ENCODE results near the gene PTPRM. TPM values are rescaled to one million over a fixed set of nuclear protein-coding genes. Genes with fewer than 3 reads are reported as not detected.

PTPRM gene
- total RNA-seq, 1 experiment from 2014 or later: 100.0 TPM

DNA sequence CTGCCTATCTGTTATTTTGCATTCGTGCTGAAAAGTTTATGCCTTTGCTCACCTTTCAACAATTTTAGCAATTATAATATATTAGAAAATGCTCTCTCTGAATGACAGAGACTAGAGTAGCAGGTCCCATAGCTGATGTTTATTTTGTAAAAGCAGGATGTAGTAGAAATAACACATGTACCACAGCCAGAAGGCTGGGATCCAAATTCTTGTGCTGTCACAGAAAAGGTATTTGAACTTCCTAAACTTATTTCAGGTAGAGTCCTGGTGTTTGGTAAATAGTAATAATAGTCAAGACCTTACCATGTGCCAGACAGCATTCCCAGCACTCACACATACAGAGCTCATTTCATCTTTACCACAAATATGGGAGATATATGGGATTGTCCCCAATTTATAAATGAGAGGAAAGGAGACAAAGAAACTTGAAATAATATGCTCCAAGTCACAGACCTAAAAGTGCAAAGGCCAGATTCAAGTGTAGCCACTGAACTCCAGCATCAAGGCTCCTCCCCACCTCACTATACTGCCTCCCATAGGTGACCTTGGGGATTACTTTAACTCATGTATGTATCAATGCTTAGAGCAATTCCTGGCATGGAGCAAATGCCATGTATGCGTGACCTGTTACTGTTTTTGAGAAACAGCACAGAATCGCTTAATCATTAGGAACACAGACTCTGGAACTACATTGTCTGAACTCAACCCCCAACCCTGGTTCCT lies 757.4 kb downstream of the PTPRM start:
- Mint-ChIP-seq H3K36me3 (ENCODE audit: insufficient read depth, unreplicated experiment) (peaks cover 29% of the 10 kb centered on the region), H3K27ac (ENCODE audit: unreplicated experiment) (no peak overlapping the region), H3K4me3 (ENCODE audit: unreplicated experiment) (no peak overlapping the region), H3K9me3 (ENCODE audit: unreplicated experiment) (peaks cover 5% of the 10 kb centered on the region), H3K4me1 (ENCODE audit: low read depth, unreplicated experiment) (peaks cover 7% of the 10 kb centered on the region), H3K27me3 (ENCODE audit: insufficient read depth, unreplicated experiment) (no peaks in the 10 kb centered on the region)
- Histone ChIP-seq H3K4me3 (ENCODE audit: low read depth, low read length) (no peak overlapping the region), H3K4me1 (peaks cover 9% of the 10 kb centered on the region), H3K36me3 (ENCODE audit: control insufficient read depth, insufficient read depth, low read length) (no peaks in the 10 kb centered on the region; the same call in 1 of the 2 replicates), H3K9me3 (0 out of 2 replicates have a peak, but pooled peaks cover 3% of the 10 kb centered on the region), H3K27me3 (replicated peaks; ENCODE audit: control insufficient read depth, insufficient read depth, low read length) (no peaks in the 10 kb centered on the region)
- ChIA-PET CTCF (no interaction called here), POLR2A (no interaction called here)
- TF ChIP-seq, protein P1, sequence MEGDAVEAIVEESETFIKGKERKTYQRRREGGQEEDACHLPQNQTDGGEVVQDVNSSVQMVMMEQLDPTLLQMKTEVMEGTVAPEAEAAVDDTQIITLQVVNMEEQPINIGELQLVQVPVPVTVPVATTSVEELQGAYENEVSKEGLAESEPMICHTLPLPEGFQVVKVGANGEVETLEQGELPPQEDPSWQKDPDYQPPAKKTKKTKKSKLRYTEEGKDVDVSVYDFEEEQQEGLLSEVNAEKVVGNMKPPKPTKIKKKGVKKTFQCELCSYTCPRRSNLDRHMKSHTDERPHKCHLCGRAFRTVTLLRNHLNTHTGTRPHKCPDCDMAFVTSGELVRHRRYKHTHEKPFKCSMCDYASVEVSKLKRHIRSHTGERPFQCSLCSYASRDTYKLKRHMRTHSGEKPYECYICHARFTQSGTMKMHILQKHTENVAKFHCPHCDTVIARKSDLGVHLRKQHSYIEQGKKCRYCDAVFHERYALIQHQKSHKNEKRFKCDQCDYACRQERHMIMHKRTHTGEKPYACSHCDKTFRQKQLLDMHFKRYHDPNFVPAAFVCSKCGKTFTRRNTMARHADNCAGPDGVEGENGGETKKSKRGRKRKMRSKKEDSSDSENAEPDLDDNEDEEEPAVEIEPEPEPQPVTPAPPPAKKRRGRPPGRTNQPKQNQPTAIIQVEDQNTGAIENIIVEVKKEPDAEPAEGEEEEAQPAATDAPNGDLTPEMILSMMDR (IDR thresholded peaks at IDR 0.05; ENCODE audit: insufficient read depth in 1 of 2, low read depth in 1 of 2, low read length in 1 of 2, severe bottlenecking in 1 of 2, unreplicated experiment in 1 of 2): no peak
- BruUV-seq (replicated peaks): no TSS peak
- DNase-seq: no peak
- intact Hi-C loops (cut with micrococcal nuclease; ENCODE audit: unreplicated experiment): no loop called here

DNA sequence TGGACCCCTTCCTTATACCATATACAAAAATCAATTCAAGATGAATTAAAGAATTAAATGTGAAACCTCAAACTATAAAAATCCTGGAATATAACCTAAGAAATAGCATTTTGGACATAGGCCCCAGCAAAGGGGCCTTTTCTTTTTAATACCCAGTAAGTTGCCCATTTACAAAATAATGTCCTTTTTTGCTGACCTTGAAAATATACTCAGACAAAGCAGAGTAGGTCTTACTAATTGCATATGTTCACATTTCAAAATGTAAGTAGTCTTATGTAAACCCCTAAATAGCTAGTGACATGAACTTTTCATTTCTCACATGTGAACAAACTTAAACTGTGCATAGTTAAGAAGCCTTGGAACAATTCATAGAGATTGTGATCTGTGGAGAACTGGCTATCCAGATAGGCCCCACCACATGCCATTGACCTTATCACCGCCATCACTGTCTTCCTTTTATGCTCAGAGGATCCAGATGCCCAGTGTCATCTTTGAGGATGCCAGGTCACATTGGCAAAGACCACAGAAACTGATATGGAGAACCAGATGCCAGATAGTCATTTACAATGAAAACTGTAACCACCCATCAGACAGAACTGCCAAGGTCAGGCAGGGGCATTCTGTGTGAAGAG lies 759.8 kb downstream of the PTPRM start:
- TF ChIP-seq, protein P1 (IDR thresholded peaks at IDR 0.05; ENCODE audit: insufficient read depth in 1 of 2, low read depth in 1 of 2, low read length in 1 of 2, severe bottlenecking in 1 of 2, unreplicated experiment in 1 of 2): no peak
- DNase-seq: no peak
- H3K27me3 ChIP-seq (replicated peaks; ENCODE audit: control insufficient read depth, insufficient read depth, low read length): no peaks in the 10 kb centered on the region
- H3K4me1 Mint-ChIP-seq (ENCODE audit: low read depth, unreplicated experiment): no peaks in the 10 kb centered on the region
- no peaks in the 10 kb centered on the region for H3K36me3 ChIP-seq (ENCODE audit: control insufficient read depth, insufficient read depth, low read length)
- H3K27ac Mint-ChIP-seq (ENCODE audit: unreplicated experiment): no peak overlapping the region
- H3K4me3 Mint-ChIP-seq (ENCODE audit: unreplicated experiment): no peak overlapping the region
- H3K4me1 ChIP-seq: peaks cover 9% of the 10 kb centered on the region
- 0 out of 2 replicates have a peak, but pooled peaks cover 3% of the 10 kb centered on the region for H3K9me3 ChIP-seq
- H3K36me3 Mint-ChIP-seq (ENCODE audit: insufficient read depth, unreplicated experiment): peaks cover 21% of the 10 kb centered on the region
- CTCF ChIA-PET: no interaction called here
- H3K27me3 Mint-ChIP-seq (ENCODE audit: insufficient read depth, unreplicated experiment): no peaks in the 10 kb centered on the region
- no TSS peak for BruUV-seq (replicated peaks)
- H3K4me3 ChIP-seq (ENCODE audit: low read depth, low read length): no peak overlapping the region
- intact Hi-C loops (cut with micrococcal nuclease; ENCODE audit: unreplicated experiment): no loop called here
- POLR2A ChIA-PET: no interaction called here
- H3K9me3 Mint-ChIP-seq (ENCODE audit: unreplicated experiment): no peaks in the 10 kb centered on the region

DNA sequence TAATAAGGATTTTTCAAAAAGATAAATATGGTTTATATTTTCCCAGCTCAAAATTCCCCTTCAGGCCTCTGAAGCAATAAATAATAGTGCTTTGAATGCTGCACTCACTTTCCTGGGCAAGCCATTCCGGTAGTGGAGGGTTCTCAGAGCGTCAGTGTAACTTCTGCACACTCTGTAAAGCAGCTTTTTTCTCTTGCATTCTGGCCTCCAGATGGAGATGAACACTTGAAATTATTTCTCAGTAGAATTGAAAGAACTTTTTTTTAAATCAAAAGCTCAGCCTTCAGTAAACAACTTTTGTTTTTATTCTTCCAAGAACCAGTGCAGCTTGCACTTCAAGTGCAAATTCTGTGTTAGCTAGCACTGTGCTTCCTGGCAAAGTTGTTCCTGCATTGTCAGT lies 761.0 kb downstream of the PTPRM start:
- POLR2A ChIA-PET: no interaction called here

More for the DNA sequence above, 761.0 kb downstream of the PTPRM start:
- no peaks in the 10 kb centered on the region for H3K27me3 Mint-ChIP-seq (ENCODE audit: insufficient read depth, unreplicated experiment)
- H3K27me3 ChIP-seq (replicated peaks; ENCODE audit: control insufficient read depth, insufficient read depth, low read length): no peaks in the 10 kb centered on the region
- H3K4me3 Mint-ChIP-seq (ENCODE audit: unreplicated experiment): no peak overlapping the region
- H3K36me3 ChIP-seq (ENCODE audit: control insufficient read depth, insufficient read depth, low read length): no peaks in the 10 kb centered on the region
- no TSS peak for BruUV-seq (replicated peaks)
- H3K4me3 ChIP-seq (ENCODE audit: low read depth, low read length): no peak overlapping the region
- H3K9me3 Mint-ChIP-seq (ENCODE audit: unreplicated experiment): no peaks in the 10 kb centered on the region
- CTCF ChIA-PET: no interaction called here
- TF ChIP-seq, protein P1 (IDR thresholded peaks at IDR 0.05; ENCODE audit: insufficient read depth in 1 of 2, low read depth in 1 of 2, low read length in 1 of 2, severe bottlenecking in 1 of 2, unreplicated experiment in 1 of 2): no peak
- intact Hi-C loops (cut with micrococcal nuclease; ENCODE audit: unreplicated experiment): no loop called here
- peaks cover 9% of the 10 kb centered on the region for H3K4me1 ChIP-seq
- DNase-seq: no peak
- H3K9me3 ChIP-seq: 0 out of 2 replicates have a peak, but pooled peaks cover 3% of the 10 kb centered on the region
- no peaks in the 10 kb centered on the region for H3K4me1 Mint-ChIP-seq (ENCODE audit: low read depth, unreplicated experiment)
- H3K27ac Mint-ChIP-seq (ENCODE audit: unreplicated experiment): no peak overlapping the region
- peaks cover 19% of the 10 kb centered on the region for H3K36me3 Mint-ChIP-seq (ENCODE audit: insufficient read depth, unreplicated experiment)

All from Caco-2 (cell line).